ENCODE measurements around the gene ID1. TPM values are rescaled to one million over a fixed set of nuclear protein-coding genes. Genes with fewer than 3 reads are reported as not detected.

Gene ID1
- total and polyA plus RNA-seq, 2 of the 13 experiments (the other 11 are each of a cell fraction or from before 2014, with no cell fraction given), result 320 to 419 TPM

DNA sequence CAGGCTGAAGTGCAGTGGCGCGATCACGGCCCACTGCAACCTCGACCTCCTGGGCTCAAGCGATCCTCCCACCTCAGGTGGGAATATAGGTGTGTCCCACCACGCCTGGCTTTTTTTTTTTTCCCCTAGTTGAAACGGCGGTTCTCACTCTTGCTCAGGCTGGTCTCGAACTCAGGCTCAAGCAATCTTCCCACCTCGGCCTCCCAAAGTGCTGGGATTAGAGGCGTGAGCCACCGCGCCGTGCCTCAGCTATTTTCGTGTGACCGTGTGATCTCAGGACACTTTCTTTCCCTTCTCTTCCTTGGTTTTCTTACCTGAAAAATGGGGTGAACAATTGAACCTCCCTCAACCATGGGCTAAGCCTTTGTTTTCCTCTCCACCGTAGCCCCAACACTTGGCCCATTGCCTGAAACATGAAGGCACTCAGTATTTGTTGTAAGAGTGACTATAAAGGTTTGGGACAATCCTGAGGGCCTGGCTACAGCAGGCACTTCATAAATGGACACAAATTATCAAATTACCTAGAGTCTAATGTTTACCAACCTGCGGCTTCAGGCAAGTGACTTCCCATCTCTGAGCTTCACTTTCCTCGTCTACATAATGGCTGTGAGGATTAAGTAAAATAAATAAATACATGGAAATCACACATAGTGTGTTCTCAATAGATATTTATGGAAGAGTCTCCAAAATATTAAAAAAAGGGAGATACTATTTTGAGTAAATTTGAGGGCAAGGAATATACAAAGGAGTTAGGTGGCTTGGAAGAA is 31.4 kb upstream of the ID1 start (continued):
- TF ChIP-seq, protein P1, sequence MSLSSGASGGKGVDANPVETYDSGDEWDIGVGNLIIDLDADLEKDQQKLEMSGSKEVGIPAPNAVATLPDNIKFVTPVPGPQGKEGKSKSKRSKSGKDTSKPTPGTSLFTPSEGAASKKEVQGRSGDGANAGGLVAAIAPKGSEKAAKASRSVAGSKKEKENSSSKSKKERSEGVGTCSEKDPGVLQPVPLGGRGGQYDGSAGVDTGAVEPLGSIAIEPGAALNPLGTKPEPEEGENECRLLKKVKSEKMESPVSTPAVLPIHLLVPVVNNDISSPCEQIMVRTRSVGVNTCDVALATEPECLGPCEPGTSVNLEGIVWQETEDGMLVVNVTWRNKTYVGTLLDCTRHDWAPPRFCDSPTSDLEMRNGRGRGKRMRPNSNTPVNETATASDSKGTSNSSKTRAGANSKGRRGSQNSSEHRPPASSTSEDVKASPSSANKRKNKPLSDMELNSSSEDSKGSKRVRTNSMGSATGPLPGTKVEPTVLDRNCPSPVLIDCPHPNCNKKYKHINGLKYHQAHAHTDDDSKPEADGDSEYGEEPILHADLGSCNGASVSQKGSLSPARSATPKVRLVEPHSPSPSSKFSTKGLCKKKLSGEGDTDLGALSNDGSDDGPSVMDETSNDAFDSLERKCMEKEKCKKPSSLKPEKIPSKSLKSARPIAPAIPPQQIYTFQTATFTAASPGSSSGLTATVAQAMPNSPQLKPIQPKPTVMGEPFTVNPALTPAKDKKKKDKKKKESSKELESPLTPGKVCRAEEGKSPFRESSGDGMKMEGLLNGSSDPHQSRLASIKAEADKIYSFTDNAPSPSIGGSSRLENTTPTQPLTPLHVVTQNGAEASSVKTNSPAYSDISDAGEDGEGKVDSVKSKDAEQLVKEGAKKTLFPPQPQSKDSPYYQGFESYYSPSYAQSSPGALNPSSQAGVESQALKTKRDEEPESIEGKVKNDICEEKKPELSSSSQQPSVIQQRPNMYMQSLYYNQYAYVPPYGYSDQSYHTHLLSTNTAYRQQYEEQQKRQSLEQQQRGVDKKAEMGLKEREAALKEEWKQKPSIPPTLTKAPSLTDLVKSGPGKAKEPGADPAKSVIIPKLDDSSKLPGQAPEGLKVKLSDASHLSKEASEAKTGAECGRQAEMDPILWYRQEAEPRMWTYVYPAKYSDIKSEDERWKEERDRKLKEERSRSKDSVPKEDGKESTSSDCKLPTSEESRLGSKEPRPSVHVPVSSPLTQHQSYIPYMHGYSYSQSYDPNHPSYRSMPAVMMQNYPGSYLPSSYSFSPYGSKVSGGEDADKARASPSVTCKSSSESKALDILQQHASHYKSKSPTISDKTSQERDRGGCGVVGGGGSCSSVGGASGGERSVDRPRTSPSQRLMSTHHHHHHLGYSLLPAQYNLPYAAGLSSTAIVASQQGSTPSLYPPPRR (CRISPR knock-in tag; IDR thresholded peaks at IDR 0.05; ENCODE audit: borderline replicate concordance), result peak; percentile 38; the same call in 1 of the 2 replicates
- TF ChIP-seq, protein P2, sequence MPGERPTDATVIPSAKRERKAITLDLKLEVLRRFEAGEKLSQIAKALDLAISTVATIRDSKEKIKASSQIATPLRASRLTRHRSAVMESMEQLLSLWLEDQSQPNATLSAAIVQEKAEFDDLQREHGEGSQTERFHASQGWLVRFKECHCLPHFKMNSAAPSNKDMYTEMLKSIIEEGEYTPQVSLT (CRISPR knock-in tag; IDR thresholded peaks at IDR 0.05; ENCODE audit: borderline replicate concordance, low read depth), result peak; percentile 30; the same call in 1 of the 2 replicates
- peak; percentile 46; the same call in 1 of the 2 replicates for TF ChIP-seq ELF1 (CRISPR knock-in tag; IDR thresholded peaks at IDR 0.05)
- peak; percentile 66; the same call in 1 of the 2 replicates for TF ChIP-seq ZNF235 (CRISPR knock-in tag; IDR thresholded peaks at IDR 0.05; ENCODE audit: borderline replicate concordance)
- TF ChIP-seq, protein P3, sequence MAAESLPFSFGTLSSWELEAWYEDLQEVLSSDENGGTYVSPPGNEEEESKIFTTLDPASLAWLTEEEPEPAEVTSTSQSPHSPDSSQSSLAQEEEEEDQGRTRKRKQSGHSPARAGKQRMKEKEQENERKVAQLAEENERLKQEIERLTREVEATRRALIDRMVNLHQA (CRISPR knock-in tag; IDR thresholded peaks at IDR 0.05), result no peak
- TF ChIP-seq ZNF670 (CRISPR knock-in tag; IDR thresholded peaks at IDR 0.05; ENCODE audit: borderline replicate concordance), result peak; percentile 29; the same call in 1 of the 2 replicates
- TF ChIP-seq KDM4B (CRISPR knock-in tag; IDR thresholded peaks at IDR 0.05), result 0 out of 2 replicates have a peak, but pooled peaks have one; percentile 12
- TF ChIP-seq RCOR2 (CRISPR knock-in tag; IDR thresholded peaks at IDR 0.05), result 0 out of 2 replicates have a peak, but pooled peaks have one; percentile 20
- TF ChIP-seq ZNF790 (CRISPR knock-in tag; IDR thresholded peaks at IDR 0.05; ENCODE audit: borderline replicate concordance), result no peak
- peak; percentile 90; the same call in 1 of the 2 replicates for TF ChIP-seq ZC3H4 (CRISPR knock-in tag; IDR thresholded peaks at IDR 0.05; ENCODE audit: borderline replicate concordance)
- 0 out of 2 replicates have a peak, but pooled peaks have one; percentile 83 for TF ChIP-seq ZNF354B (CRISPR knock-in tag; IDR thresholded peaks at IDR 0.05)
- TF ChIP-seq ATF7 (IDR thresholded peaks at IDR 0.05), result no peak
- TF ChIP-seq ATF7 (CRISPR knock-in tag; IDR thresholded peaks at IDR 0.05), result peak; percentile 64; the same call in 1 of the 2 replicates
- TF ChIP-seq, protein P4, sequence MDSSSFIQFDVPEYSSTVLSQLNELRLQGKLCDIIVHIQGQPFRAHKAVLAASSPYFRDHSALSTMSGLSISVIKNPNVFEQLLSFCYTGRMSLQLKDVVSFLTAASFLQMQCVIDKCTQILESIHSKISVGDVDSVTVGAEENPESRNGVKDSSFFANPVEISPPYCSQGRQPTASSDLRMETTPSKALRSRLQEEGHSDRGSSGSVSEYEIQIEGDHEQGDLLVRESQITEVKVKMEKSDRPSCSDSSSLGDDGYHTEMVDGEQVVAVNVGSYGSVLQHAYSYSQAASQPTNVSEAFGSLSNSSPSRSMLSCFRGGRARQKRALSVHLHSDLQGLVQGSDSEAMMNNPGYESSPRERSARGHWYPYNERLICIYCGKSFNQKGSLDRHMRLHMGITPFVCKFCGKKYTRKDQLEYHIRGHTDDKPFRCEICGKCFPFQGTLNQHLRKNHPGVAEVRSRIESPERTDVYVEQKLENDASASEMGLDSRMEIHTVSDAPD (CRISPR knock-in tag; IDR thresholded peaks at IDR 0.05), result no peak
- TF ChIP-seq JARID2 (CRISPR knock-in tag; IDR thresholded peaks at IDR 0.05; ENCODE audit: insufficient replicate concordance), result no peak
- TF ChIP-seq KDM5B (CRISPR knock-in tag; IDR thresholded peaks at IDR 0.05; ENCODE audit: borderline replicate concordance), result peak; percentile 18
- TF ChIP-seq ARID2 (CRISPR knock-in tag; IDR thresholded peaks at IDR 0.05; ENCODE audit: borderline replicate concordance), result no peak
- TF ChIP-seq, protein P5, sequence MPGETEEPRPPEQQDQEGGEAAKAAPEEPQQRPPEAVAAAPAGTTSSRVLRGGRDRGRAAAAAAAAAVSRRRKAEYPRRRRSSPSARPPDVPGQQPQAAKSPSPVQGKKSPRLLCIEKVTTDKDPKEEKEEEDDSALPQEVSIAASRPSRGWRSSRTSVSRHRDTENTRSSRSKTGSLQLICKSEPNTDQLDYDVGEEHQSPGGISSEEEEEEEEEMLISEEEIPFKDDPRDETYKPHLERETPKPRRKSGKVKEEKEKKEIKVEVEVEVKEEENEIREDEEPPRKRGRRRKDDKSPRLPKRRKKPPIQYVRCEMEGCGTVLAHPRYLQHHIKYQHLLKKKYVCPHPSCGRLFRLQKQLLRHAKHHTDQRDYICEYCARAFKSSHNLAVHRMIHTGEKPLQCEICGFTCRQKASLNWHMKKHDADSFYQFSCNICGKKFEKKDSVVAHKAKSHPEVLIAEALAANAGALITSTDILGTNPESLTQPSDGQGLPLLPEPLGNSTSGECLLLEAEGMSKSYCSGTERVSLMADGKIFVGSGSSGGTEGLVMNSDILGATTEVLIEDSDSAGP (CRISPR knock-in tag; IDR thresholded peaks at IDR 0.05; ENCODE audit: borderline replicate concordance), result no peak
- peak; percentile 88; the same call in 1 of the 2 replicates for TF ChIP-seq ARHGAP35 (CRISPR knock-in tag; IDR thresholded peaks at IDR 0.05; ENCODE audit: borderline replicate concordance)
- TF ChIP-seq AHR (CRISPR knock-in tag; IDR thresholded peaks at IDR 0.05), result peak; percentile 79; the same call in 1 of the 2 replicates

All from HepG2 (cell line).